ENCODE results near the gene MCTP1.

DNA sequence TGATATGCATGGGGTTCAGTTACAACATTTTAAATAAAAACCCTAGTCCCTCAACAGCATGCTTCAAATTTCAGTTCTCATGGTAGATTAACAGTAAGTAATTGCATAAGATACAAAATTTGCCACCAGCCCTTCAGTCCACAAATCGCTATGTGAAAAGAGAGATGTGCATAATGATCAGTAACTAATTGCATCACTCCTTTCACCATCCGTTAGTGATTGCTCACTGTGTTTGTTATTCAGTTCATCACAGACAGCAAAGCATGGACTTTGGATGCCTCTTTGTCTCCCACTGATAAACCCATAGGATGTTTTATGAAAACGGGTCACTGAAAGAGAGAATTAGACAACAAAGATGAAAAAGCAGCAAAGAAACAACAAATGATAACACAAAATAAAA, 103.2 kb downstream of the MCTP1 start:
- TF ChIP-seq, protein P1, sequence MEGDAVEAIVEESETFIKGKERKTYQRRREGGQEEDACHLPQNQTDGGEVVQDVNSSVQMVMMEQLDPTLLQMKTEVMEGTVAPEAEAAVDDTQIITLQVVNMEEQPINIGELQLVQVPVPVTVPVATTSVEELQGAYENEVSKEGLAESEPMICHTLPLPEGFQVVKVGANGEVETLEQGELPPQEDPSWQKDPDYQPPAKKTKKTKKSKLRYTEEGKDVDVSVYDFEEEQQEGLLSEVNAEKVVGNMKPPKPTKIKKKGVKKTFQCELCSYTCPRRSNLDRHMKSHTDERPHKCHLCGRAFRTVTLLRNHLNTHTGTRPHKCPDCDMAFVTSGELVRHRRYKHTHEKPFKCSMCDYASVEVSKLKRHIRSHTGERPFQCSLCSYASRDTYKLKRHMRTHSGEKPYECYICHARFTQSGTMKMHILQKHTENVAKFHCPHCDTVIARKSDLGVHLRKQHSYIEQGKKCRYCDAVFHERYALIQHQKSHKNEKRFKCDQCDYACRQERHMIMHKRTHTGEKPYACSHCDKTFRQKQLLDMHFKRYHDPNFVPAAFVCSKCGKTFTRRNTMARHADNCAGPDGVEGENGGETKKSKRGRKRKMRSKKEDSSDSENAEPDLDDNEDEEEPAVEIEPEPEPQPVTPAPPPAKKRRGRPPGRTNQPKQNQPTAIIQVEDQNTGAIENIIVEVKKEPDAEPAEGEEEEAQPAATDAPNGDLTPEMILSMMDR (IDR thresholded peaks at IDR 0.05): no peak
- no peak for TF ChIP-seq POLR2AphosphoS5 (IDR thresholded peaks at IDR 0.05)
- no peak for TF ChIP-seq POLR2A (IDR thresholded peaks at IDR 0.05; ENCODE audit: low read depth)
- TF ChIP-seq EP300 (IDR thresholded peaks at IDR 0.05): no peak

Measured in esophagus muscularis mucosa (tissue), 4 donors.